ENCODE data around the gene KDM4C.

KDM4C gene

DNA sequence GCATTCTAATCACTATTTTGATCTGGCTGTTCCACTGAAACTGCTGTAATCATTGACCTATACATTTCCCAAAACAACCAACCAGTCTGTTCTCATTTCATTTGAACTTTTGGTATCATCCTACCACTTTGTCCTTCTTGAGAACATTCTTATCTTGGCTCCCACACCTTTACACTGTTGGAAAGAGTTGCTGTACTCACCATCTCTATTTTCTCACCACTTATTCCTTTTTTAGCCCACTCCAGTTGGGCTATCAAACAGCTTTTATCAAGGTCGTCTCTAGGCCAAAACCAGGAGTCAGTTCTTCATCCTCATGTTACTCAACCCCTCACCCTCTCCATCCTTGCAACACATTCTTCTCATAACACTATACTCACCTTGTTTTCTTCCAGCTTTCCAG lies 170.1 kb downstream of the KDM4C start:
- no peak overlapping the region for H3K4me3 Mint-ChIP-seq

DNA sequence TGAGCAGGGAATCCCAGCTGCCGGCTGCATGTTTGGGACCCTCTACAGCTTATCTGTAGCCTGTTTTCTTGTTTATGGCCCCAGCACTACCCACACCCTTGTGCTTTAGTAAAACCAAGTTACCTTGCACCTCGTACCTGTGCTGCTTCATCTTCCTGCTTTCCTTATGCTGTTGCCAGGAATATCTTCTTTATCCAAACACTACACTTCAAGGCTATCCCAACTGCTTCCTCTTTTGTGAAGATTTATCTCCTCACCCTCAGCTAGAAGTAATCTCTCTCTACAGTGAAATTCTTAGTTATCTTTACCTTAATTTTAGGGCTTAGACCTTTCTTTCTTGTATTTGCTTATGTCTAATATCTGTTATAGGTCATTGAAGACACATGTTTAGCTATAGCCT lies 171.1 kb downstream of the KDM4C start:
- Mint-ChIP-seq H3K4me1 (ENCODE audit: low read depth) (peaks cover 32% of the 10 kb centered on the region), H3K27ac (peak overlapping the region; percentile 61), H3K4me3 (no peak overlapping the region), H3K9me3 (ENCODE audit: low read depth) (peaks cover 3% of the 10 kb centered on the region), H3K27me3 (no peaks in the 10 kb centered on the region), H3K36me3 (peaks cover 14% of the 10 kb centered on the region)

More for the DNA sequence above, 170.1 kb downstream of the KDM4C start:
- Mint-ChIP-seq H3K36me3 (peaks cover 12% of the 10 kb centered on the region), H3K9me3 (ENCODE audit: low read depth) (no peaks in the 10 kb centered on the region), H3K27me3 (no peaks in the 10 kb centered on the region), H3K4me1 (ENCODE audit: low read depth) (peaks cover 36% of the 10 kb centered on the region), H3K27ac (peak overlapping the region; percentile 13)

DNA sequence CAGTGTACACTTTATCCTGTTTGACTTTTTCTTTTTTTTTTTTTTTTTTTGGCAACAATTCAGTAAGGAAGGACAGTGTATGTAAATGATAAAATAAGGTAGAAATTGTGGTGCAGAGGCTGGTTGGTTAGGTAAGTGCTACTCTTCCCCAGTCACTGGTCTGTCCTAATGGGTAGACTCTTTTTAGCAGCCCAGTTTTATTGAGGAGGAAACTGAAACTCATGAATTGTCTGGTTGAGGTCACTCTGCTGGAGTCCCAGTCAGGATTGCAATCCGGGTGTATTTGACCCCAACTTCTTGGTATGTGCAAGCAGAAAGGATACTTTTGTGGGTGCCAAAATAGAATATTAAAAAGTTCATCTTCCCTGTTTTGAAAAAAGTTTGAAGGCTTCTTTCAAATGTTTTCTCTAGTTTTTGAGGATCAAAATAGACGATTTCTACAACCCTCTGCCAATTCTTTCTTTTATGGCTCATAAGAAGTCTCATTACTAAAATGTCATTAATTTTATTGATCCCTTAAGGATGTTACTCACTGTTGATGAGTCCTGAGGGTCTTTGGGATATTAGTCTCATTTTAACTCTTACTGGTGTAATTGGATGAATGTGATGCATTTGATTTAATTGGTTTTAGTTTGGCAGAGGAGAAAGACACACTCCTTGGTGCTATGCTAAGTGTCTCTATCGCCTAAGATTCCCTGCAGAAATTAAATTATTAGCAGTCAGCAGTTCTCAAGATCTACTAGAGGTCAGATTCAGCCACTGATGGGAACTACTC lies 171.9 kb downstream of the KDM4C start:
- Mint-ChIP-seq H3K27me3 (no peaks in the 10 kb centered on the region), H3K27ac (peak overlapping the region; percentile 61), H3K4me3 (no peak overlapping the region), H3K4me1 (ENCODE audit: low read depth) (peaks cover 29% of the 10 kb centered on the region), H3K36me3 (peaks cover 14% of the 10 kb centered on the region), H3K9me3 (ENCODE audit: low read depth) (peaks cover 3% of the 10 kb centered on the region)

DNA sequence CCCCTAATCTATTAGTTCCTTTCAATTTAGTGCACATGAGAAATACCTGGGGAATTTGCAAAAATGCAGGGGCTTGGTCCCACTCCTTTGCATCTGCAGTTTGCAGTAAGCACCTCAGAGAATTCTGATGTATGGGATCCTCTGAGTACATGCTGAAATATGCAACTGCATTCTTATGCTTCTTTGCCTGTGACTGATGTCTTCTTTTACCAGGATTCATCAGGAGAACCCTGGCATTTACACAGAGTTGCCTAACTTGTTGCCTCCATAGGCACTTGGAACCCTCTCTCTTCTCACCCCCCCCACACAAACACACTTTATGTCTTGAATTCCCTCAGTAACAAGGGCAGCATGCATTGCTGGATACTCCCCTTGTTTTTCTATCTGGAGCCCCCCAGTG lies 173.1 kb downstream of the KDM4C start:
- H3K4me3 Mint-ChIP-seq = no peak overlapping the region
- H3K27ac Mint-ChIP-seq = no peak overlapping the region
- peaks cover 27% of the 10 kb centered on the region for H3K4me1 Mint-ChIP-seq (ENCODE audit: low read depth)
- H3K27me3 Mint-ChIP-seq = no peaks in the 10 kb centered on the region
- peaks cover 11% of the 10 kb centered on the region for H3K36me3 Mint-ChIP-seq
- H3K9me3 Mint-ChIP-seq (ENCODE audit: low read depth) = peaks cover 3% of the 10 kb centered on the region

DNA sequence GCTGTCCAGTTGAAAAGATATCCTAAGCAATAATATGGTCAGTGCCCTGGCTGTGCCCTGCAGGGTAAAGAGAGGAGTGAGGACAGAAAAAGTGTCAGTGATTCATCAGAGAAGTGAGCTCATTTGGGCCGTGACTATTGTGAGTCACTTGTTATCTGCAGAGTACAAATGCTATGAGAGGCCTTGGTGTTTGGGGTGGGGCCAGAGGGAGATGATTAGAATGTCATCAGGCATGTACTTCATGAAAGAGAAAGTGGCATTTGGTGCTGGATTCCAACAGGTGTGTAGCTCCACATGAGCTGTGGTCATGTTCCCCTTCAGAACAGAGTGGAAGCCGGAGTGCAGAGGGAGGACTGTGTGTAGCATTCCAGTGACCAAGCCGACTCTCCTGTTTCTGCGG lies 174.1 kb downstream of the KDM4C start:
- Mint-ChIP-seq H3K27ac (peak overlapping the region; percentile 86), H3K36me3 (peaks cover 11% of the 10 kb centered on the region), H3K9me3 (ENCODE audit: low read depth) (peaks cover 3% of the 10 kb centered on the region), H3K4me1 (ENCODE audit: low read depth) (peaks cover 28% of the 10 kb centered on the region), H3K4me3 (no peak overlapping the region), H3K27me3 (no peaks in the 10 kb centered on the region)

DNA sequence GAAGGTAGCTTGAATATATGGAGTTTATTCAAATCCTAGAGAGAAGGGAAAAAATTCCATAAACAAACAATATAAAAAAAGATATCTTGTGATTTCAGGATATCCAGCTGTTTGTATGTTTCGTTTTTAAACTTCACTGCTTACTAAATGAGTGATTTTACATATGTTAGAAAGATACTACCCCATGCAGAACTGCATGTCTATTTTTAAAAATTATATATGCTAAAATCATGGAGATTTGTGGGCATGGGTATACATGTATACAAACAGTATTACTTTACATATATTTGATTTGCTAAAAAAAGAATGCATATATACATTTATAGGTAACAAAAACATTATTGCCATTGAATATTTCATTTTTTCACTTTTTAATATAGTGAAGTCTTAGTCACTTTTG lies 178.3 kb downstream of the KDM4C start:
- Mint-ChIP-seq H3K9me3 (ENCODE audit: low read depth) (peaks cover 3% of the 10 kb centered on the region), H3K4me1 (ENCODE audit: low read depth) (peaks cover 14% of the 10 kb centered on the region), H3K27me3 (no peaks in the 10 kb centered on the region), H3K4me3 (no peak overlapping the region), H3K36me3 (peaks cover 4% of the 10 kb centered on the region), H3K27ac (no peak overlapping the region)

DNA sequence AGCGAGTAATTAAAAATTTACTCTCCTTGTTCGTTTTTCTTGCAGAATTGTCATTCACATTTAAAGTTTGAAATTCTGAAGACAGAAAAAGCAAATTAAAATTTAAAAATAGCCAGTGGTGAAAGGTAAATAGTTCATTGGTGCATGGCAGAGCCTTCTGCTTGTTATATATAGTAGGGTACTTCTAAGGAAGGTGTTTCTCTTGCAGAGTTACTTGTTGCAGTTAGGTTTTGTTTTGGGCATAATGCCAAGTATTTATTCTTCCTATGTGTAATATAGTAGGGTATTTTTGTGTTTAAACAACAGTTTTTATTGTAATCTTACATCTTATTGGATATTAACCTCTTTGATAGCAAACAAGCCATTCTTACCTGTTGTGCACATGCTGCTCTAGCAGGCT lies 179.4 kb downstream of the KDM4C start:
- H3K27me3 Mint-ChIP-seq = no peaks in the 10 kb centered on the region
- H3K9me3 Mint-ChIP-seq (ENCODE audit: low read depth) = peaks cover 3% of the 10 kb centered on the region
- no peak overlapping the region for H3K27ac Mint-ChIP-seq
- no peak overlapping the region for H3K4me3 Mint-ChIP-seq
- peaks cover 4% of the 10 kb centered on the region for H3K36me3 Mint-ChIP-seq
- H3K4me1 Mint-ChIP-seq (ENCODE audit: low read depth) = peaks cover 16% of the 10 kb centered on the region

DNA sequence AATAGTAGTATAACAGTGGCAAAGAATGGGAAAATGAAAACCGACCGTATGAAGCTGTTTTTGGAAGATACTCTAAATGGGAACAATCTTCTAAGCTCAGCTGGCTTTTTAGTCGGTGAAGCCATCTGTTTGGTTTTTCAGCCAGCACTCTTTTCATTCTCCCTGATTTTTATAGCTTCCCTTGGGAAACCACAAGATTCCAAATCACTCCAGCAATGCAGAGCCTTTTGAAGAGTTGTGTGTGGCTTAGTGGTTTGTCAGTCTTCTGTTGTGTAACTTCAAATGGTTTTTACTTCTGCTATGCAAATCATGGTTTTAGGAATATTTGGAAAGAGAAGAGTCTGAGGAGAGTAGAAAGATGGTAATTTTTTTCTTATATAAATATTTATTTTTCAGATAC lies 180.7 kb downstream of the KDM4C start:
- Mint-ChIP-seq H3K27me3 (no peaks in the 10 kb centered on the region), H3K27ac (no peak overlapping the region), H3K4me1 (ENCODE audit: low read depth) (peaks cover 17% of the 10 kb centered on the region), H3K4me3 (no peak overlapping the region), H3K9me3 (ENCODE audit: low read depth) (peaks cover 2% of the 10 kb centered on the region), H3K36me3 (peaks cover 7% of the 10 kb centered on the region)

DNA sequence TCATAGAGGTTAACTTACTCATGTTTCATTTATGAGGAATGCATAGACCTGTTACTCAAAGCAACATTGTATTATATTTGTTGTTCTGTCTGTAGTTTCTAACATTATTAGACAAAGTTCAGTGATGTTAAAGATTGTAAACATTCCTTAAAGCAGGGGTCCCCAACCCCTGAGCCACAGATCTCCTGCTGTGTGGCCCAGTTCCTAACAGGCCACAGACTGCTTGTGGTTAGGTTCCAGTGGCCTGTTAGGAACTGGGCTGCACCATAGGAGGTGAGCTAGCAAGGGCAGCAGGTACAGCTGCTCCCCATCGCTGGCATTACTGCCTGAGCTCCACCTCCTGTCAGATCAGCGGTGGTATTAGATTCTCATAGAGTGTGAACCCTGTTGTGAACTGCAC lies 181.1 kb downstream of the KDM4C start:
- H3K4me1 Mint-ChIP-seq (ENCODE audit: low read depth) = peaks cover 22% of the 10 kb centered on the region
- H3K27me3 Mint-ChIP-seq = no peaks in the 10 kb centered on the region
- H3K36me3 Mint-ChIP-seq = peaks cover 5% of the 10 kb centered on the region
- no peak overlapping the region for H3K27ac Mint-ChIP-seq
- H3K9me3 Mint-ChIP-seq (ENCODE audit: low read depth) = no peaks in the 10 kb centered on the region
- H3K4me3 Mint-ChIP-seq = no peak overlapping the region

DNA sequence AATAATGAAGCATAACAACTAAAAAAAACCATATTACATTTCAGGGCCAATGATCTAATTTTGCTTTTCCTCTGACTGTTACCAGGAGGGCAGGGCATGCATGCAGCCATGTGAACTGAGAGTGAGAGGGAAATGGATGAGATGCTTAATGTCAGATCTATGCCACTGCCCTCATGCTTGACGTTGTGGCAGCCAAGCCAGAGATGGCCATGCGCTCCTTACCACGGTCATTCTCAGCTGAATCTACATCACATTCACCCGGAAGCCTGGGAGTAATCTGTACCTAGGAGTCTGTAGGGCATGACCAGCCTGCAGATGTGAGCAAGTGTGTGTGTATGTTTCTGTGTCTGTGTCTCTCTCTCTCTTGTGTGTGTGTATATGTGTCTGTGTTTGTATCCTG lies 183.7 kb downstream of the KDM4C start:
- Mint-ChIP-seq H3K4me3 (no peak overlapping the region), H3K9me3 (ENCODE audit: low read depth) (no peaks in the 10 kb centered on the region), H3K36me3 (peaks cover 8% of the 10 kb centered on the region), H3K27ac (no peak overlapping the region), H3K4me1 (ENCODE audit: low read depth) (peaks cover 32% of the 10 kb centered on the region), H3K27me3 (no peaks in the 10 kb centered on the region)

DNA sequence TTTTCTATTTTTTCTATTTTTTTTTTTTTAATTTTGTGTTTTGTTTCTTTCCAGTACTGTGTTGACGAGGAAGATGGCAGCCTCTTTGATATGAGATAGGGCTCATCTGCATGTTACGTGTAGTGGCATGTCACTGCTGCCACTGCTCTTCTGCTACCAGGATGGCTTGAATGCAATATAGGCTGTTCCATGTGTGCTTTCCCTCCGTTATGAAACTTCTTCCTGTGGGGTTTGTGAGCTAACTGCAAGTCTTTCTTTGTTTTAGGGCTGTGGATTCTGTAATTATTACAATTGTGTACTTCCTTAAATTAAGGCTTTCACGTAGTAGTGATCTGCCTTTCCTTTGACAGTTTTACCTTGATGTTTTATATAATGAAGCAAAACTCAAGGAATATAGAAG lies 184.6 kb downstream of the KDM4C start:
- Mint-ChIP-seq H3K4me3 (no peak overlapping the region), H3K9me3 (ENCODE audit: low read depth) (no peaks in the 10 kb centered on the region), H3K27me3 (no peaks in the 10 kb centered on the region), H3K36me3 (peaks cover 8% of the 10 kb centered on the region), H3K4me1 (ENCODE audit: low read depth) (peaks cover 28% of the 10 kb centered on the region), H3K27ac (no peak overlapping the region)

DNA sequence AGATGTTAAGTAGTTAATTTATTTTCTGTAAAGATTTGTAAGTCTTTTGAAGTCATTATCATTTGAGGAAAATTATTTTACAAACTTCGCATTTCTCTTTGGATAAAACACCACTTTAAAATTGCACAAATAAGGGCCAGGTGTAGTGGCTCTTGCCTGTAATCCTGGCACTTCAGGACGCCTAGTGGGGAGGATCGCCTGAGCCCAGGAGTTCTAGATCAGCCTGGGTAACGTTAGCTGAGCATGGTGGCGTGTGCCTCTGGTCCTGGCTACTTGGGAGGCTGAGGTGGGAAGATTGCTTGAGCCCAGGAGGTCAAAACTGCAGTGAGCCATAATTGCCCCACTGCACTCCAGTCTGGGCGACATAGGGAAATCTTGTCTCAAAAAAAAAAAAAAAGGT lies 185.5 kb downstream of the KDM4C start:
- Mint-ChIP-seq H3K27ac (peak overlapping the region; percentile 73), H3K27me3 (no peaks in the 10 kb centered on the region), H3K36me3 (peaks cover 9% of the 10 kb centered on the region), H3K4me1 (ENCODE audit: low read depth) (peaks cover 33% of the 10 kb centered on the region), H3K4me3 (no peak overlapping the region), H3K9me3 (ENCODE audit: low read depth) (no peaks in the 10 kb centered on the region)

DNA sequence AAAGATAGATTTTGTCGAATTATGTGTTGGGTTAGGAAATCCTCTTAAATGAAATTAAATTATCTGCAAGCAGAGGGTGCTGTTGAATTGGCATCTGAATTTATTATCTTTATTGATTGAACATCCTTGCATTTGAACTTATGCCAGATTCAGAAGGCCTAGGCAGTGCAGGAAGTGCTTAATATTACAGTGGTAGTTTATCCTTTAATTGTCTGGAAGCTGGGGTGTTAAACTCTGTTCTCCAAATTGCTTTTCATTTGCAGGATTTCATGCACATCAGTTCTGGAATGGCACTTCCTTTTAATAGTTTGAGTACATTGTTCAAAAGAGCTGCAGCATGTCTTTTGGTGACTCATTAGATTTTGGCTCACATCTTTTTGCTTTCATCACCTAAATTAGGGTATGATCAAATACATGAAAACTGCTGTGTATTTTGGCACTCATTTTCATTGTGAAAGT lies 186.3 kb downstream of the KDM4C start:
- Mint-ChIP-seq H3K36me3 (peaks cover 8% of the 10 kb centered on the region), H3K9me3 (ENCODE audit: low read depth) (no peaks in the 10 kb centered on the region), H3K4me1 (ENCODE audit: low read depth) (peaks cover 32% of the 10 kb centered on the region), H3K27ac (no peak overlapping the region), H3K4me3 (no peak overlapping the region), H3K27me3 (no peaks in the 10 kb centered on the region)

DNA sequence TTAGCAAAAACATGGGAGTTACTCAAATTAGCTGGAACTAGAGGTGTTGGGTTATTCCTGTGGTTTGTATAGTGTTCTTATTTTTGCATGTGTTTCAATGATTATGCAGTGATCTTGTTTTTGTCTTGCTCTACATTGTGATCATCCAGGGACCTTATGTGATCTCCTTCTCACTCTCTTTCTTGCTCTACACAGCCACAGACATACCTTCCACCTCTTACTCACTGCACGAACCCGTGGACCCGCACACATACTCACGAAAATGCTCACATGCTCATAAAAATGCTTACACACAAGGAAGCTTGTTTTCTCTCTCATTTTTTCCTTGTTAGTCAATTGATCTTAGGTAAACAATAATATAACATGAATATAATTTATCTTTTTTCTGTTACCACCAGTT lies 187.1 kb downstream of the KDM4C start:
- peaks cover 32% of the 10 kb centered on the region for H3K4me1 Mint-ChIP-seq (ENCODE audit: low read depth)
- H3K4me3 Mint-ChIP-seq = no peak overlapping the region
- H3K36me3 Mint-ChIP-seq = peaks cover 8% of the 10 kb centered on the region
- H3K27me3 Mint-ChIP-seq = no peaks in the 10 kb centered on the region
- no peak overlapping the region for H3K27ac Mint-ChIP-seq
- no peaks in the 10 kb centered on the region for H3K9me3 Mint-ChIP-seq (ENCODE audit: low read depth)

DNA sequence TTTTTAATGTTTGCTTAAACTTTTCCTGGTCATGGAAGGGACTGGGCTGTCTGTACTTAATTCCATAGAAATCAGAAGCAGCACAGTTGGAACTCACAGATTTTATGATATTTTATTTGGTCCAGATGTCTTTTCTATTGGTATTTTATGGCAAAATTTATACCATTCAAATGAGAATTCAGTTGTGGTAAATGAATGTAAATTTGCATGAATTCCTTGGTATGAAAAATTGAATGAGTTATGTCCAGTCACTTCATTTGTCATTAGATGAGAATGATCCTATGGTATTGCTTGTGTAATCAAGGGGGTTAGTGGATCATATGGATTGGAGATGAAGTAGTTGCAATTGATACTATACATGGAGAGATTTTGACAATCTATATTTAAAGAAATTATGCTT lies 188.0 kb downstream of the KDM4C start:
- no peaks in the 10 kb centered on the region for H3K9me3 Mint-ChIP-seq (ENCODE audit: low read depth)
- H3K27ac Mint-ChIP-seq = no peak overlapping the region
- no peak overlapping the region for H3K4me3 Mint-ChIP-seq
- no peaks in the 10 kb centered on the region for H3K27me3 Mint-ChIP-seq
- H3K4me1 Mint-ChIP-seq (ENCODE audit: low read depth) = peaks cover 34% of the 10 kb centered on the region
- H3K36me3 Mint-ChIP-seq = peaks cover 10% of the 10 kb centered on the region

DNA sequence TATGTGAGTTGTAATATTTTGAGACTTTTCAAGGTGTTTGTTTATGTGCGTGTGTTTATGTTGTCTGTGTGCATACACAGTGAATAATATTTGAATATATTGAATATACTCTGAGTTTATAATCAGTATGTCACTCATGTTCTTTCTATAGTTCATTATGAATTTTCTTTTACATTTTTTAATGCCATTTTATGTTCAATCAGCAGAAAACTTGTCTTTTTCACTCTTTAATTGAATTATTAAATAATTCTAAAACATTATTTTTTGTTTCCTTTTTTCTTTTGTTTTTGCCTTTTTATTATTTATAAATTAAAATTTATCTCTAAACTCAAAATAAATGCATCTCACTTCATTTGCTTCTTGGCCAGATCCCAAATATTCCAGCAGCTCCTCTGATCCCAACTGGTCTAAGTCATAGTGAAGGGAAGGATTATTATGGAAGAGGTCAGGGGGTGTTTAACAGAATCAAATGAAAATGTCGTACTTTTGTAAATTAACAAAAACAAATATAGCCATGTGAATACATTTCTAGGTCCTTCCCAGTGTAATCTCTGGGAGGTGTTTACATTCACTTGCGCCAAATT lies 188.9 kb downstream of the KDM4C start:
- Mint-ChIP-seq H3K27me3 (no peaks in the 10 kb centered on the region), H3K9me3 (ENCODE audit: low read depth) (no peaks in the 10 kb centered on the region), H3K27ac (no peak overlapping the region), H3K4me1 (ENCODE audit: low read depth) (peaks cover 33% of the 10 kb centered on the region), H3K4me3 (no peak overlapping the region), H3K36me3 (peaks cover 12% of the 10 kb centered on the region)

Measured in activated naive CD8-positive, alpha-beta T cell (primary cell).